HEK293 (cell line): Measurements from ENCODE around the gene PARS2.

Source experiments
- CTCF ChIA-PET: fragments of 350-600 bp; formaldehyde crosslinking; extraction: SDS; loops from one replicate; lab custom pipeline; 2021; ENCODE audit warnings: antibody characterized with exemption; lab: Yijun Ruan, JAX
- POLR2A ChIA-PET: fragments of 300-600 bp; formaldehyde crosslinking; extraction: SDS; loops from one replicate; lab custom pipeline; 2020; ENCODE audit warnings: antibody characterized with exemption, inconsistent platforms; lab: Yijun Ruan, JAX
- H3K27ac ChIP-seq: fragments of 200-500 bp; sonication (Bioruptor generic); 2 replicates; pipeline ENCODE4 v1.5.1; 2014; ENCODE audit warnings: low read depth, low read length, control low read depth, inconsistent platforms; ENCODE audit errors: extremely low read depth
- H3K36me3 ChIP-seq, 2 experiments: fragments of 200-500 bp in 1 of 2; sonication (Bioruptor generic) in 1 of 2; 1 replicate in 1 of 2; 2 replicates in 1 of 2; pipeline ENCODE4 v1.5.1; 2014 to 2017; ENCODE audit warnings: inconsistent platforms in 2 of 2, low read length in 2 of 2; ENCODE audit not compliant: control insufficient read depth in 2 of 2, insufficient read depth in 1 of 2
- H3K4me1 ChIP-seq: fragments of 200-500 bp; sonication (Bioruptor generic); 2 replicates; pipeline ENCODE4 v1.5.1; 2014; ENCODE audit warnings: mild to moderate bottlenecking, low read length, inconsistent platforms; ENCODE audit not compliant: control insufficient read depth, insufficient read depth
- H3K4me3 ChIP-seq: 2 replicates; pipeline ENCODE4 v1.5.1; 2011; ENCODE audit warnings: low read depth, mild to moderate bottlenecking, control low read depth, low read length, moderate library complexity
- H3K9me3 ChIP-seq: fragments of 200-500 bp; sonication (Bioruptor generic); 2 replicates; pipeline ENCODE4 v1.5.1; 2014; ENCODE audit warnings: low read depth, low read length, inconsistent platforms; ENCODE audit not compliant: control insufficient read depth, insufficient read depth
- HOXA7 ChIP-seq: sonication (generic); formaldehyde crosslinking; IDR thresholded peaks from 2 replicates; pipeline ENCODE4 v1.8.1; 2022; ENCODE audit warnings: missing genetic modification reagents, borderline replicate concordance
- SP7 ChIP-seq: fragments of 450-650 bp; formaldehyde crosslinking; IDR thresholded peaks from 2 replicates; pipeline ENCODE4 v1.5.1; 2016; ENCODE audit warnings: missing biosample characterization, missing genetic modification characterization
- TCF7L2 ChIP-seq: IDR thresholded peaks from 2 replicates; pipeline ENCODE4 v1.6.1; 2011; ENCODE audit warnings: low read depth, mild to moderate bottlenecking, inconsistent platforms, low read length, moderate library complexity, borderline replicate concordance
- ZBTB48 ChIP-seq: fragments of 450-650 bp; formaldehyde crosslinking; IDR thresholded peaks from 2 replicates; pipeline ENCODE4 v1.5.1; 2016; ENCODE audit warnings: missing biosample characterization, missing genetic modification characterization
- ZFP37 ChIP-seq: fragments of 450-650 bp; formaldehyde crosslinking; IDR thresholded peaks from 2 replicates; pipeline ENCODE4 v1.5.1; 2016; ENCODE audit warnings: missing biosample characterization, missing genetic modification characterization
- ZNF132 ChIP-seq: fragments of 450-650 bp; formaldehyde crosslinking; IDR thresholded peaks from 2 replicates; pipeline ENCODE4 v1.5.1; 2017; ENCODE audit warnings: missing biosample characterization, missing genetic modification characterization, borderline replicate concordance
- ZNF169 ChIP-seq: fragments of 450-650 bp; formaldehyde crosslinking; IDR thresholded peaks from 2 replicates; pipeline ENCODE4 v1.5.1; 2016; ENCODE audit warnings: missing biosample characterization, missing genetic modification characterization
- ZNF211 ChIP-seq: fragments of 450-650 bp; formaldehyde crosslinking; IDR thresholded peaks from 2 replicates; pipeline ENCODE4 v1.5.1; 2016; ENCODE audit warnings: low read depth, missing biosample characterization, missing genetic modification characterization
- ZNF214 ChIP-seq: fragments of 450-650 bp; formaldehyde crosslinking; IDR thresholded peaks from 2 replicates; pipeline ENCODE4 v1.5.1; 2017; ENCODE audit warnings: missing biosample characterization, mild to moderate bottlenecking, missing genetic modification characterization, borderline replicate concordance
- ZNF221 ChIP-seq: fragments of 450-650 bp; formaldehyde crosslinking; IDR thresholded peaks from 2 replicates; pipeline ENCODE4 v1.5.1; 2017; ENCODE audit warnings: missing biosample characterization, missing genetic modification characterization, borderline replicate concordance
- ZNF37A ChIP-seq: fragments of 450-650 bp; IDR thresholded peaks from 2 replicates; pipeline ENCODE4 v1.5.1; 2018; ENCODE audit warnings: missing biosample characterization, missing genetic modification characterization
- ZNF48 ChIP-seq: fragments of 450-650 bp; formaldehyde crosslinking; IDR thresholded peaks from 2 replicates; pipeline ENCODE4 v1.5.1; 2016; ENCODE audit warnings: missing biosample characterization, missing genetic modification characterization
- ZNF521 ChIP-seq: fragments of 450-650 bp; formaldehyde crosslinking; IDR thresholded peaks from 2 replicates; pipeline ENCODE4 v1.5.1; 2017; ENCODE audit warnings: missing biosample characterization, mild to moderate bottlenecking, missing genetic modification characterization
- ZNF529 ChIP-seq: fragments of 450-650 bp; formaldehyde crosslinking; IDR thresholded peaks from 2 replicates; pipeline ENCODE4 v1.5.1; 2017; ENCODE audit warnings: missing genetic modification characterization, missing biosample characterization; ENCODE audit not compliant: insufficient replicate concordance
- ZNF561 ChIP-seq: fragments of 450-650 bp; IDR thresholded peaks from 2 replicates; pipeline ENCODE4 v1.5.1; 2018; ENCODE audit warnings: missing biosample characterization, missing genetic modification characterization, borderline replicate concordance
- ZNF777 ChIP-seq: fragments of 450-650 bp; formaldehyde crosslinking; IDR thresholded peaks from 2 replicates; pipeline ENCODE4 v1.5.1; 2017; ENCODE audit warnings: missing biosample characterization, missing genetic modification characterization, borderline replicate concordance
- ZNF785 ChIP-seq: fragments of 450-650 bp; formaldehyde crosslinking; IDR thresholded peaks from 2 replicates; pipeline ENCODE4 v1.5.1; 2016; ENCODE audit warnings: missing biosample characterization, missing genetic modification characterization
- ZSCAN16 ChIP-seq: fragments of 450-650 bp; formaldehyde crosslinking; IDR thresholded peaks from 2 replicates; pipeline ENCODE4 v1.5.1; 2016; ENCODE audit warnings: missing biosample characterization, missing genetic modification characterization
- TF ChIP-seq, protein P1 (sequence below): fragments of 450-650 bp; formaldehyde crosslinking; optimal IDR thresholded peaks from 2 replicates; pipeline ENCODE3; 2016; ENCODE audit warnings: missing biosample characterization, mild to moderate bottlenecking, missing genetic modification characterization
- TF ChIP-seq, protein P2 (sequence below): fragments of 450-650 bp; formaldehyde crosslinking; IDR thresholded peaks from 2 replicates; pipeline ENCODE4 v1.5.1; 2016; ENCODE audit warnings: missing biosample characterization, missing genetic modification characterization
- TF ChIP-seq, protein P3 (sequence below): fragments of 450-650 bp; formaldehyde crosslinking; IDR thresholded peaks from 2 replicates; pipeline ENCODE4 v1.5.1; 2016; ENCODE audit warnings: missing biosample characterization, missing genetic modification characterization
- TF ChIP-seq, protein P4 (sequence below): fragments of 450-650 bp; formaldehyde crosslinking; IDR thresholded peaks from 2 replicates; pipeline ENCODE4 v1.5.1; 2016; ENCODE audit warnings: missing biosample characterization, missing genetic modification characterization
- TF ChIP-seq, protein P5 (sequence below): fragments of 450-650 bp; formaldehyde crosslinking; IDR thresholded peaks from 2 replicates; pipeline ENCODE4 v1.5.1; 2017; ENCODE audit warnings: missing biosample characterization, missing genetic modification characterization
- TF ChIP-seq, protein P6 (sequence below): fragments of 450-650 bp; formaldehyde crosslinking; IDR thresholded peaks from 2 replicates; pipeline ENCODE4 v1.5.1; 2016; ENCODE audit warnings: missing biosample characterization, missing genetic modification characterization
- TF ChIP-seq, protein P7 (sequence below): fragments of 450-650 bp; formaldehyde crosslinking; IDR thresholded peaks from 2 replicates; pipeline ENCODE4 v1.5.1; 2017; ENCODE audit warnings: missing biosample characterization, missing genetic modification characterization
- TF ChIP-seq, protein P8 (sequence below): fragments of 450-650 bp; IDR thresholded peaks from 2 replicates; pipeline ENCODE4 v1.5.1; 2018; ENCODE audit warnings: missing biosample characterization, mild to moderate bottlenecking, missing genetic modification characterization

PARS2 gene

GRCh38 chr1:54814126-54814498, 49.8 kb upstream of the PARS2 start:
- CTCF ChIA-PET, result interaction anchor here (0.6 to 0.7 kb wide), 3 partner anchors 9 to 745 kb away, joined by 3 to 4 read pairs (median 4); no protein-coding TSS in a partner anchor
- POLR2A ChIA-PET, result no interaction called here
- no peak overlapping the region for H3K4me3 ChIP-seq

GRCh38 chr1:54813485-54814125, 49.3 kb upstream of the PARS2 start:
- Histone ChIP-seq H3K9me3 (no peaks in the 10 kb centered on the region), H3K36me3 (no peaks in the 10 kb centered on the region), H3K4me1 (no peaks in the 10 kb centered on the region), H3K27ac (no peak overlapping the region), H3K4me3 (no peak overlapping the region)
- CTCF ChIA-PET, result interaction anchor here (0.6 to 1.9 kb wide), 5 partner anchors 9 to 744 kb away, joined by 3 to 7 read pairs (median 4); no protein-coding TSS in a partner anchor
- TF ChIP-seq, protein P1, sequence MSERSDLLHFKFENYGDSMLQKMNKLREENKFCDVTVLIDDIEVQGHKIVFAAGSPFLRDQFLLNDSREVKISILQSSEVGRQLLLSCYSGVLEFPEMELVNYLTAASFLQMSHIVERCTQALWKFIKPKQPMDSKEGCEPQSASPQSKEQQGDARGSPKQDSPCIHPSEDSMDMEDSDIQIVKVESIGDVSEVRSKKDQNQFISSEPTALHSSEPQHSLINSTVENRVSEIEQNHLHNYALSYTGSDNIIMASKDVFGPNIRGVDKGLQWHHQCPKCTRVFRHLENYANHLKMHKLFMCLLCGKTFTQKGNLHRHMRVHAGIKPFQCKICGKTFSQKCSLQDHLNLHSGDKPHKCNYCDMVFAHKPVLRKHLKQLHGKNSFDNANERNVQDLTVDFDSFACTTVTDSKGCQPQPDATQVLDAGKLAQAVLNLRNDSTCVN (tag by site-specific recombination), result no peak
- TF ChIP-seq ZNF169 (tag by site-specific recombination), result no peak
- TF ChIP-seq, protein P2, sequence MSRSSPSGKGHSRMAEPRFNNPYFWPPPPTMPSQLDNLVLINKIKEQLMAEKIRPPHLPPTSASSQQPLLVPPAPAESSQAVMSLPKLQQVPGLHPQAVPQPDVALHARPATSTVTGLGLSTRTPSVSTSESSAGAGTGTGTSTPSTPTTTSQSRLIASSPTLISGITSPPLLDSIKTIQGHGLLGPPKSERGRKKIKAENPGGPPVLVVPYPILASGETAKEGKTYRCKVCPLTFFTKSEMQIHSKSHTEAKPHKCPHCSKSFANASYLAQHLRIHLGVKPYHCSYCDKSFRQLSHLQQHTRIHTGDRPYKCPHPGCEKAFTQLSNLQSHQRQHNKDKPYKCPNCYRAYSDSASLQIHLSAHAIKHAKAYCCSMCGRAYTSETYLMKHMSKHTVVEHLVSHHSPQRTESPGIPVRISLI (tag by site-specific recombination), result no peak
- TF ChIP-seq, protein P3, sequence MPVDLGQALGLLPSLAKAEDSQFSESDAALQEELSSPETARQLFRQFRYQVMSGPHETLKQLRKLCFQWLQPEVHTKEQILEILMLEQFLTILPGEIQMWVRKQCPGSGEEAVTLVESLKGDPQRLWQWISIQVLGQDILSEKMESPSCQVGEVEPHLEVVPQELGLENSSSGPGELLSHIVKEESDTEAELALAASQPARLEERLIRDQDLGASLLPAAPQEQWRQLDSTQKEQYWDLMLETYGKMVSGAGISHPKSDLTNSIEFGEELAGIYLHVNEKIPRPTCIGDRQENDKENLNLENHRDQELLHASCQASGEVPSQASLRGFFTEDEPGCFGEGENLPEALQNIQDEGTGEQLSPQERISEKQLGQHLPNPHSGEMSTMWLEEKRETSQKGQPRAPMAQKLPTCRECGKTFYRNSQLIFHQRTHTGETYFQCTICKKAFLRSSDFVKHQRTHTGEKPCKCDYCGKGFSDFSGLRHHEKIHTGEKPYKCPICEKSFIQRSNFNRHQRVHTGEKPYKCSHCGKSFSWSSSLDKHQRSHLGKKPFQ (tag by site-specific recombination), result no peak
- no peak for TF ChIP-seq ZNF221 (tag by site-specific recombination)
- no peak for TF ChIP-seq ZSCAN16
- TF ChIP-seq ZNF214 (tag by site-specific recombination), result no peak
- TF ChIP-seq ZNF529, result no peak
- POLR2A ChIA-PET, result no interaction called here

More at GRCh38 chr1:54814126-54814498, 49.8 kb upstream of the PARS2 start:
- H3K27ac ChIP-seq, result no peak overlapping the region
- H3K9me3 ChIP-seq, result no peaks in the 10 kb centered on the region
- TF ChIP-seq, protein P4, sequence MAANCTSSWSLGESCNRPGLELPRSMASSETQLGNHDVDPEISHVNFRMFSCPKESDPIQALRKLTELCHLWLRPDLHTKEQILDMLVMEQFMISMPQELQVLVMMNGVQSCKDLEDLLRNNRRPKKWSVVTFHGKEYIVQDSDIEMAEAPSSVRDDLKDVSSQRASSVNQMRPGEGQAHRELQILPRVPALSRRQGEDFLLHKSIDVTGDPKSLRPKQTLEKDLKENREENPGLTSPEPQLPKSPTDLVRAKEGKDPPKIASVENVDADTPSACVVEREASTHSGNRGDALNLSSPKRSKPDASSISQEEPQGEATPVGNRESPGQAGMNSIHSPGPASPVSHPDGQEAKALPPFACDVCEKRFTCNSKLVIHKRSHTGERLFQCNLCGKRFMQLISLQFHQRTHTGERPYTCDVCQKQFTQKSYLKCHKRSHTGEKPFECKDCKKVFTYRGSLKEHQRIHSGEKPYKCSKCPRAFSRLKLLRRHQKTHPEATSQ (tag by site-specific recombination), result no peak
- TF ChIP-seq HOXA7 (CRISPR knock-in tag), result no peak
- TF ChIP-seq TCF7L2, result no peak
- TF ChIP-seq ZSCAN16, result no peak
- TF ChIP-seq ZNF561, result no peak
- no peak for TF ChIP-seq SP7
- no peak for TF ChIP-seq ZNF785 (tag by site-specific recombination)
- no peak for TF ChIP-seq ZNF777 (tag by site-specific recombination)
- TF ChIP-seq, protein P5, sequence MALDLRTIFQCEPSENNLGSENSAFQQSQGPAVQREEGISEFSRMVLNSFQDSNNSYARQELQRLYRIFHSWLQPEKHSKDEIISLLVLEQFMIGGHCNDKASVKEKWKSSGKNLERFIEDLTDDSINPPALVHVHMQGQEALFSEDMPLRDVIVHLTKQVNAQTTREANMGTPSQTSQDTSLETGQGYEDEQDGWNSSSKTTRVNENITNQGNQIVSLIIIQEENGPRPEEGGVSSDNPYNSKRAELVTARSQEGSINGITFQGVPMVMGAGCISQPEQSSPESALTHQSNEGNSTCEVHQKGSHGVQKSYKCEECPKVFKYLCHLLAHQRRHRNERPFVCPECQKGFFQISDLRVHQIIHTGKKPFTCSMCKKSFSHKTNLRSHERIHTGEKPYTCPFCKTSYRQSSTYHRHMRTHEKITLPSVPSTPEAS (tag by site-specific recombination), result no peak
- TF ChIP-seq ZBTB48 (tag by site-specific recombination), result no peak
- TF ChIP-seq ZNF529, result no peak
- no peak for TF ChIP-seq ZNF211 (tag by site-specific recombination)
- TF ChIP-seq ZNF132, result no peak
- TF ChIP-seq ZNF37A, result no peak
- TF ChIP-seq, protein P6, sequence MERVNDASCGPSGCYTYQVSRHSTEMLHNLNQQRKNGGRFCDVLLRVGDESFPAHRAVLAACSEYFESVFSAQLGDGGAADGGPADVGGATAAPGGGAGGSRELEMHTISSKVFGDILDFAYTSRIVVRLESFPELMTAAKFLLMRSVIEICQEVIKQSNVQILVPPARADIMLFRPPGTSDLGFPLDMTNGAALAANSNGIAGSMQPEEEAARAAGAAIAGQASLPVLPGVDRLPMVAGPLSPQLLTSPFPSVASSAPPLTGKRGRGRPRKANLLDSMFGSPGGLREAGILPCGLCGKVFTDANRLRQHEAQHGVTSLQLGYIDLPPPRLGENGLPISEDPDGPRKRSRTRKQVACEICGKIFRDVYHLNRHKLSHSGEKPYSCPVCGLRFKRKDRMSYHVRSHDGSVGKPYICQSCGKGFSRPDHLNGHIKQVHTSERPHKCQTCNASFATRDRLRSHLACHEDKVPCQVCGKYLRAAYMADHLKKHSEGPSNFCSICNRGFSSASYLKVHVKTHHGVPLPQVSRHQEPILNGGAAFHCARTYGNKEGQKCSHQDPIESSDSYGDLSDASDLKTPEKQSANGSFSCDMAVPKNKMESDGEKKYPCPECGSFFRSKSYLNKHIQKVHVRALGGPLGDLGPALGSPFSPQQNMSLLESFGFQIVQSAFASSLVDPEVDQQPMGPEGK (tag by site-specific recombination), result no peak
- no peak for TF ChIP-seq ZNF48 (tag by site-specific recombination)
- TF ChIP-seq, protein P7, sequence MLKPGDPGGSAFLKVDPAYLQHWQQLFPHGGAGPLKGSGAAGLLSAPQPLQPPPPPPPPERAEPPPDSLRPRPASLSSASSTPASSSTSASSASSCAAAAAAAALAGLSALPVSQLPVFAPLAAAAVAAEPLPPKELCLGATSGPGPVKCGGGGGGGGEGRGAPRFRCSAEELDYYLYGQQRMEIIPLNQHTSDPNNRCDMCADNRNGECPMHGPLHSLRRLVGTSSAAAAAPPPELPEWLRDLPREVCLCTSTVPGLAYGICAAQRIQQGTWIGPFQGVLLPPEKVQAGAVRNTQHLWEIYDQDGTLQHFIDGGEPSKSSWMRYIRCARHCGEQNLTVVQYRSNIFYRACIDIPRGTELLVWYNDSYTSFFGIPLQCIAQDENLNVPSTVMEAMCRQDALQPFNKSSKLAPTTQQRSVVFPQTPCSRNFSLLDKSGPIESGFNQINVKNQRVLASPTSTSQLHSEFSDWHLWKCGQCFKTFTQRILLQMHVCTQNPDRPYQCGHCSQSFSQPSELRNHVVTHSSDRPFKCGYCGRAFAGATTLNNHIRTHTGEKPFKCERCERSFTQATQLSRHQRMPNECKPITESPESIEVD (tag by site-specific recombination), result no peak
- TF ChIP-seq ZNF521, result no peak
- no peak for TF ChIP-seq ZFP37 (tag by site-specific recombination)
- TF ChIP-seq, protein P8, sequence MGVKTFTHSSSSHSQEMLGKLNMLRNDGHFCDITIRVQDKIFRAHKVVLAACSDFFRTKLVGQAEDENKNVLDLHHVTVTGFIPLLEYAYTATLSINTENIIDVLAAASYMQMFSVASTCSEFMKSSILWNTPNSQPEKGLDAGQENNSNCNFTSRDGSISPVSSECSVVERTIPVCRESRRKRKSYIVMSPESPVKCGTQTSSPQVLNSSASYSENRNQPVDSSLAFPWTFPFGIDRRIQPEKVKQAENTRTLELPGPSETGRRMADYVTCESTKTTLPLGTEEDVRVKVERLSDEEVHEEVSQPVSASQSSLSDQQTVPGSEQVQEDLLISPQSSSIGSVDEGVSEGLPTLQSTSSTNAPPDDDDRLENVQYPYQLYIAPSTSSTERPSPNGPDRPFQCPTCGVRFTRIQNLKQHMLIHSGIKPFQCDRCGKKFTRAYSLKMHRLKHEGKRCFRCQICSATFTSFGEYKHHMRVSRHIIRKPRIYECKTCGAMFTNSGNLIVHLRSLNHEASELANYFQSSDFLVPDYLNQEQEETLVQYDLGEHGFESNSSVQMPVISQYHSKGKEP, result no peak
- TF ChIP-seq, all 188 proteins: peak for 0
- Histone ChIP-seq H3K4me1 (no peaks in the 10 kb centered on the region), H3K36me3 (no peaks in the 10 kb centered on the region)
